Measurements from ENCODE around the gene NEDD4L.

GRCh38 chr18:58152891-58153290 is 108.9 kb downstream of the NEDD4L start:
- TF ChIP-seq, protein P1, sequence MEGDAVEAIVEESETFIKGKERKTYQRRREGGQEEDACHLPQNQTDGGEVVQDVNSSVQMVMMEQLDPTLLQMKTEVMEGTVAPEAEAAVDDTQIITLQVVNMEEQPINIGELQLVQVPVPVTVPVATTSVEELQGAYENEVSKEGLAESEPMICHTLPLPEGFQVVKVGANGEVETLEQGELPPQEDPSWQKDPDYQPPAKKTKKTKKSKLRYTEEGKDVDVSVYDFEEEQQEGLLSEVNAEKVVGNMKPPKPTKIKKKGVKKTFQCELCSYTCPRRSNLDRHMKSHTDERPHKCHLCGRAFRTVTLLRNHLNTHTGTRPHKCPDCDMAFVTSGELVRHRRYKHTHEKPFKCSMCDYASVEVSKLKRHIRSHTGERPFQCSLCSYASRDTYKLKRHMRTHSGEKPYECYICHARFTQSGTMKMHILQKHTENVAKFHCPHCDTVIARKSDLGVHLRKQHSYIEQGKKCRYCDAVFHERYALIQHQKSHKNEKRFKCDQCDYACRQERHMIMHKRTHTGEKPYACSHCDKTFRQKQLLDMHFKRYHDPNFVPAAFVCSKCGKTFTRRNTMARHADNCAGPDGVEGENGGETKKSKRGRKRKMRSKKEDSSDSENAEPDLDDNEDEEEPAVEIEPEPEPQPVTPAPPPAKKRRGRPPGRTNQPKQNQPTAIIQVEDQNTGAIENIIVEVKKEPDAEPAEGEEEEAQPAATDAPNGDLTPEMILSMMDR (IDR thresholded peaks at IDR 0.05) = no peak
- TF ChIP-seq EZH2 (IDR thresholded peaks at IDR 0.05; ENCODE audit: borderline replicate concordance, insufficient read depth, low read depth, low read length, poor library complexity, severe bottlenecking) = no peak

Measured in B cell (primary cell).